Measurements from ENCODE around the gene GAPDH.
"Not testable (repeated sequence)": the region's sequence is repeated elsewhere in the genome, so short reads cannot be mapped to it uniquely, and the experiment has no call there.

GAPDH gene

GRCh38 chr12:6555018-6555691, 20.8 kb downstream of the GAPDH start:
- peak overlapping the region; percentile 84 for H3K4me3 ChIP-seq (ENCODE audit: low read depth, low read length)
- peak; percentile 28 for DNase-seq (ENCODE audit: low read depth)
- TF ChIP-seq MAX (IDR thresholded peaks at IDR 0.05; ENCODE audit: low read depth, low read length), result no peak
- no peak for TF ChIP-seq CTCF (IDR thresholded peaks at IDR 0.05; ENCODE audit: low read depth, low read length)
- no peak for TF ChIP-seq POLR2A (IDR thresholded peaks at IDR 0.05; ENCODE audit: extremely low read depth, insufficient read length)
- no peak for TF ChIP-seq MYC (IDR thresholded peaks at IDR 0.05; ENCODE audit: low read depth, low read length)

GRCh38 chr12:6556496-6556817, 22.1 kb downstream of the GAPDH start:
- H3K4me3 ChIP-seq (ENCODE audit: low read depth, low read length); DNase-seq (ENCODE audit: low read depth): not testable (repeated sequence)

GRCh38 chr12:6556857-6557256, 22.5 kb downstream of the GAPDH start:
- TF ChIP-seq POLR2A (IDR thresholded peaks at IDR 0.05; ENCODE audit: extremely low read depth, insufficient read length), result no peak
- TF ChIP-seq CTCF (IDR thresholded peaks at IDR 0.05; ENCODE audit: low read depth, low read length), result no peak
- no peak for TF ChIP-seq MAX (IDR thresholded peaks at IDR 0.05; ENCODE audit: low read depth, low read length)
- no peak for TF ChIP-seq MYC (IDR thresholded peaks at IDR 0.05; ENCODE audit: low read depth, low read length)
- DNase-seq (ENCODE audit: low read depth), result no peak
- no peak overlapping the region for H3K4me3 ChIP-seq (ENCODE audit: low read depth, low read length)

- not testable (repeated sequence) for H3K4me3 ChIP-seq (ENCODE audit: low read depth, low read length)
- DNase-seq (ENCODE audit: low read depth), result peak; percentile 57
These were observed 23.9 kb downstream of the GAPDH start for GRCh38 chr12:6558014-6558760.

GRCh38 chr12:6559500-6559899, 25.2 kb downstream of the GAPDH start:
- no peak for TF ChIP-seq MYC (IDR thresholded peaks at IDR 0.05; ENCODE audit: low read depth, low read length)
- no peak for TF ChIP-seq CTCF (IDR thresholded peaks at IDR 0.05; ENCODE audit: low read depth, low read length)
- no peak for TF ChIP-seq POLR2A (IDR thresholded peaks at IDR 0.05; ENCODE audit: extremely low read depth, insufficient read length)
- no peak for DNase-seq (ENCODE audit: low read depth)
- no peak overlapping the region for H3K4me3 ChIP-seq (ENCODE audit: low read depth, low read length)

GRCh38 chr12:6560501-6561205, 26.3 kb downstream of the GAPDH start:
- DNase-seq (ENCODE audit: low read depth), result no peak
- no peak overlapping the region for H3K4me3 ChIP-seq (ENCODE audit: low read depth, low read length)
- TF ChIP-seq CTCF (IDR thresholded peaks at IDR 0.05; ENCODE audit: low read depth, low read length) (no peak), MYC (IDR thresholded peaks at IDR 0.05; ENCODE audit: low read depth, low read length) (no peak), POLR2A (IDR thresholded peaks at IDR 0.05; ENCODE audit: extremely low read depth, insufficient read length) (no peak), MAX (IDR thresholded peaks at IDR 0.05; ENCODE audit: low read depth, low read length) (no peak)

- no peak for TF ChIP-seq MYC (IDR thresholded peaks at IDR 0.05; ENCODE audit: low read depth, low read length)
- TF ChIP-seq MAX (IDR thresholded peaks at IDR 0.05; ENCODE audit: low read depth, low read length), result no peak
- TF ChIP-seq POLR2A (IDR thresholded peaks at IDR 0.05; ENCODE audit: extremely low read depth, insufficient read length), result no peak
- no peak for TF ChIP-seq CTCF (IDR thresholded peaks at IDR 0.05; ENCODE audit: low read depth, low read length)
- no peak overlapping the region for H3K4me3 ChIP-seq (ENCODE audit: low read depth, low read length)
- DNase-seq (ENCODE audit: low read depth), result no peak
These were observed 28.6 kb downstream of the GAPDH start for GRCh38 chr12:6562881-6563280.

All from NB4 (cell line).